ENCODE results near the gene PRR14. TPM values are rescaled to one million over a fixed set of nuclear protein-coding genes. Genes with fewer than 3 reads are reported as not detected.

The PRR14 gene
- total RNA-seq, 2 donors from 2014 or later: 76.6 to 97.5 TPM

- peaks cover 27% of the 10 kb centered on the region for H3K4me1 Mint-ChIP-seq
- H3K36me3 Mint-ChIP-seq (ENCODE audit: low read depth): peaks cover 86% of the 10 kb centered on the region
- peak; percentile 33 for ATAC-seq (replicated peaks)
- peak overlapping the region; percentile 90 for H3K27ac Mint-ChIP-seq
- no peaks in the 10 kb centered on the region for H3K27me3 Mint-ChIP-seq
- H3K9me3 Mint-ChIP-seq: no peaks in the 10 kb centered on the region
- peak overlapping the region; percentile 89 for H3K4me3 Mint-ChIP-seq
These were observed 9.9 kb downstream of the PRR14 start for GRCh38 chr16:30660424-30661261.

DNA sequence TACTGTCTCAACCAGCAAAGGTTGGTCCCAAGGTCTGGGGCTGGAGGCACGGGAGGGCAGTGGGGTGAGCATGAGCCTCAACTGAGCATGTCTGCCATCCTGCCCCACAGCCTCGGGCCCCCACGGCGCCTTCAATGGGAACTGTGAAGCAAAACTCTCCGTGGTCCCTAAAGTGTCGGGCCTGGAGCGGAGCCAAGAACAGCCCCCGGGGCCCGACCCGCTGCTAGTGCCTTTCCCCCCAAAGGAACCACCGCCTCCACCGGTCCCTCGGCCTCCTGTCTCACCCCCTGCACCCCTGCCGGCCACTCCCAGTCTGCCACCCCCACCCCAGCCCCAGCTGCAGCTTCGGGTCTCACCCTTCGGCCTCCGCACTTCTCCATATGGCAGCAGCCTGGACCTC is 11.7 kb downstream of the PRR14 start:
- no peaks in the 10 kb centered on the region for H3K27me3 Mint-ChIP-seq
- H3K9me3 Mint-ChIP-seq: no peaks in the 10 kb centered on the region
- no peak for ATAC-seq (replicated peaks)
- H3K36me3 Mint-ChIP-seq (ENCODE audit: low read depth): peaks cover 86% of the 10 kb centered on the region
- no peak overlapping the region for H3K27ac Mint-ChIP-seq
- H3K4me3 Mint-ChIP-seq: peak overlapping the region; percentile 89
- peaks cover 27% of the 10 kb centered on the region for H3K4me1 Mint-ChIP-seq

DNA sequence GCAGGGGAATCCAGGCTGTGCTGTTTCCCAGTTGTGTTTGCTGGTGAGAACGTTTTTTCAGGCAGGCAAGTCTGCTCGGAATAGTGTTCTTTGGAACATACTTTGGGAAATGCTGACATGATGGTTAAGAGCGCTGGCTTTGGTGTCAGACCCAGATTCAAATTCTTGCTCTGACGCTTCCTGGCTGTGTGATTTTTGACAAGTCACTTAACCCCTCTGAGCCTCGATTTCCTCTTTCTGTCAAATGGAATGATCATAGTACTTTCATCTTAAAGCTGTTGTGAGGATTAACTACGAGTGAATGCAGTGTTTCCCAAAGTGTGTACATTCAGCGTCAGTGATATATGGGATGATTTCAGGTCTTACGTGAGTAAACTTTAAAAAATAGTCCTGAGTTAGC is 12.3 kb downstream of the PRR14 start:
- Mint-ChIP-seq H3K4me3 (peak overlapping the region; percentile 89), H3K4me1 (peaks cover 31% of the 10 kb centered on the region), H3K36me3 (ENCODE audit: low read depth) (peaks cover 88% of the 10 kb centered on the region), H3K27ac (peak overlapping the region; percentile 90), H3K9me3 (no peaks in the 10 kb centered on the region), H3K27me3 (no peaks in the 10 kb centered on the region)
- ATAC-seq (replicated peaks): no peak

DNA sequence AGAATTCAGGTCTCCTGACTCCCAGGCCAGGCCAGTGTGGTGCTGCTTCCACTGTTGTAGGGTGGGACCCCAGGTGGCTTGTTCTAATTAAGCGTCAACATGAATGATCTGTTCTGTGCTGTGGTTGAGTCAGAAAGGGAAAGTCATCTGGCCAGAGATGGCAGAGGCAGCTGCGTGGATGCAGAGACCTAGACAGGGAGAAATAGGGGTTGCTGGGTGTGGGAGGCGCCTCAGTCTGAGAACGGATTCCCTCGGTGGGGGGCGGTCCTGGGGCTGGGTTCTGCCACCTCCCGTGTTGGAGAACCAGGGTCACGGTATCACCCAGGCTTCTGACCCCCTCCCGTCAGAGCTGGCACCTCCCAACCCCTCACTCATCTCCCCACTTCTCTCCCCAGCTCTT is 13.1 kb downstream of the PRR14 start:
- peak overlapping the region; percentile 89 for H3K4me3 Mint-ChIP-seq
- H3K27ac Mint-ChIP-seq: peak overlapping the region; percentile 90
- ATAC-seq (replicated peaks): no peak
- H3K9me3 Mint-ChIP-seq: no peaks in the 10 kb centered on the region
- no peaks in the 10 kb centered on the region for H3K27me3 Mint-ChIP-seq
- peaks cover 32% of the 10 kb centered on the region for H3K4me1 Mint-ChIP-seq
- peaks cover 84% of the 10 kb centered on the region for H3K36me3 Mint-ChIP-seq (ENCODE audit: low read depth)

DNA sequence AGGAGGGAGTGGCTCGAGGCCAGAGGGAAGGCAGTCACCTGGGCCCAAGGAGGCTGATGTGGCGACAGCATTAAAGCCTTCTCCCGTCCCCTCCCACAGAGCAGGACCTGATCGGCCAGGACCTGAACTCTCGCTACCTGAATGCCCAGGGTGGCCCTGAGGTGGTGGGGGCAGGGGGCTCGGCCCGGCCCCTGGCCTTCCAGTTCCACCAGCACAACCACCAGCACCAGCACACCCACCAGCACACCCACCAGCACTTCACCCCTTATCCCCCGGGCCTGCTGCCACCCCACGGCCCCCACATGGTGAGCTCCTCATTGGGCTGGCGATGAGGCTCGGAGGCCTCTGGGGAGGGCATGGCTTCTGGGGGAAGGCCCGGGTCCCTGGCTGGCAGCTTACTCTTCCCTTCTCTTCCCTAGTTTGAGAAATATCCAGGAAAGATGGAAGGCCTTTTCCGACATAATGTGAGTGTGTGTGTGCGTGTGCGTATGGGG is 13.9 kb downstream of the PRR14 start:
- peaks cover 32% of the 10 kb centered on the region for H3K4me1 Mint-ChIP-seq
- no peak overlapping the region for H3K27ac Mint-ChIP-seq
- H3K27me3 Mint-ChIP-seq: no peaks in the 10 kb centered on the region
- no peaks in the 10 kb centered on the region for H3K9me3 Mint-ChIP-seq
- peaks cover 87% of the 10 kb centered on the region for H3K36me3 Mint-ChIP-seq (ENCODE audit: low read depth)
- H3K4me3 Mint-ChIP-seq: no peak overlapping the region
- ATAC-seq (replicated peaks): no peak

DNA sequence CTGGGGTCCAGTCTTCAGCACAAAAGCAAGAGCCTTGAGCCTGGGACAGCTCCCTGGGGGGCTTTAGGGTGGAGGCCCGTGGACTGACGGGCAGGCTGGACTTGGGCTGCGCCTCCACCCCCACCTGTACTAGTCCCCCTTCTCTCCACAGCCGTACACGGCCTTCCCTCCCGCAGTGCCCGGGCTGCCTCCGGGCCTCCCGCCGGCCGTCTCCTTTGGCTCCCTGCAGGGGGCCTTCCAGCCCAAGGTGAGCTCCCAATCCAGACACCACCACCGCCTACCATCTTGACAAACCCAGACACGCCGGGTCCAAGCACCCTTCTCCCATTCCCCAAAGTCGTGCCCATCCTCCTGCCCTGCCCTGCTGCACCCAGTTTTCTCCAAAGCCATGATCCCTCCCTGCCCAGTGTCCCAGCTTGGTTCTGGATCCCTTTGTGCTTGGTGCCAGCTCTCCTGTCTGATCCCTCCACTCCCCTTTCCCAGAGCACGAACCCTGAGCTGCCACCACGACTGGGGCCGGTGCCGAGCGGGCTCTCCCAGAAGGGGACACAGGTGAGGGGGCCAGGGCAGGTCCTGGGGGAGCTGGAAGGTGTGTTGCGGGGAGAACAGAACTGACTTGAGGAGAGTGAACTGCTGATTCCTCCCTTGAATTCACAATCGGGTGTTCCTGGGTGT is 14.5 kb downstream of the PRR14 start:
- H3K4me3 Mint-ChIP-seq: no peak overlapping the region
- H3K9me3 Mint-ChIP-seq: no peaks in the 10 kb centered on the region
- H3K4me1 Mint-ChIP-seq: peaks cover 32% of the 10 kb centered on the region
- H3K27ac Mint-ChIP-seq: no peak overlapping the region
- peaks cover 91% of the 10 kb centered on the region for H3K36me3 Mint-ChIP-seq (ENCODE audit: low read depth)
- H3K27me3 Mint-ChIP-seq: no peaks in the 10 kb centered on the region
- no peak for ATAC-seq (replicated peaks)

- H3K27me3 Mint-ChIP-seq: no peaks in the 10 kb centered on the region
- H3K27ac Mint-ChIP-seq: no peak overlapping the region
- no peak overlapping the region for H3K4me3 Mint-ChIP-seq
- H3K4me1 Mint-ChIP-seq: peaks cover 29% of the 10 kb centered on the region
- peaks cover 91% of the 10 kb centered on the region for H3K36me3 Mint-ChIP-seq (ENCODE audit: low read depth)
- no peaks in the 10 kb centered on the region for H3K9me3 Mint-ChIP-seq
- ATAC-seq (replicated peaks): no peak
These were observed 15.1 kb downstream of the PRR14 start for GRCh38 chr16:30665830-30666190.

- ATAC-seq (replicated peaks): no peak
- Mint-ChIP-seq H3K4me3 (no peak overlapping the region), H3K4me1 (peaks cover 20% of the 10 kb centered on the region), H3K36me3 (ENCODE audit: low read depth) (peaks cover 87% of the 10 kb centered on the region), H3K9me3 (no peaks in the 10 kb centered on the region), H3K27me3 (no peaks in the 10 kb centered on the region), H3K27ac (no peak overlapping the region)
These were observed 15.9 kb downstream of the PRR14 start for GRCh38 chr16:30666681-30667080.

GRCh38 chr16:30667361-30667905 is 16.7 kb downstream of the PRR14 start:
- Mint-ChIP-seq H3K9me3 (no peaks in the 10 kb centered on the region), H3K36me3 (ENCODE audit: low read depth) (peaks cover 80% of the 10 kb centered on the region), H3K27ac (peak overlapping the region; percentile 29), H3K4me3 (no peak overlapping the region), H3K27me3 (no peaks in the 10 kb centered on the region), H3K4me1 (peaks cover 17% of the 10 kb centered on the region)
- ATAC-seq (replicated peaks): no peak

DNA sequence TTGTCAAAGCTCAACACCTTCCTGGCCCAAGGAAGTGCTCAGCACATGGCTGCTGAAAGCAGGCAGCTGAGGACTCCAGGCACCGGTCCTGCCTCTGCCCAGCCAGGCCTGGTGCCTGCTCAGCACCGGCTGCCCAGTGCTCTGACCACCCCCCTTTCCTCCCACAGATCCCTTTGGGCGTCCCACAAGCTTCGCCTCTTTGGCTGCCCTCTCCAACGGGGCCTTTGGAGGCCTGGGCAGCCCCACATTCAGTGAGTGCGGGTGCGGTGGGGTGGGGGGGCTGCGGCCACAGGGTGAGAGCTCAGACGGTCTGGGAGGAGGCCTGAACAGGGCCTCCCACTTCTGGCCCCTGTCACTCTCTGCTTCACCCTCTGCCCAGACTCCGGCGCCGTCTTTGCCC is 17.6 kb downstream of the PRR14 start:
- Mint-ChIP-seq H3K9me3 (no peaks in the 10 kb centered on the region), H3K4me1 (peaks cover 11% of the 10 kb centered on the region), H3K4me3 (no peak overlapping the region), H3K27me3 (no peaks in the 10 kb centered on the region), H3K36me3 (ENCODE audit: low read depth) (peaks cover 70% of the 10 kb centered on the region), H3K27ac (peak overlapping the region; percentile 29)
- ATAC-seq (replicated peaks): no peak

- Mint-ChIP-seq H3K4me1 (peaks cover 6% of the 10 kb centered on the region), H3K27me3 (no peaks in the 10 kb centered on the region), H3K4me3 (no peak overlapping the region), H3K27ac (no peak overlapping the region), H3K36me3 (ENCODE audit: low read depth) (peaks cover 62% of the 10 kb centered on the region), H3K9me3 (no peaks in the 10 kb centered on the region)
- ATAC-seq (replicated peaks): no peak
These were observed 18.5 kb downstream of the PRR14 start for GRCh38 chr16:30669026-30669902.

DNA sequence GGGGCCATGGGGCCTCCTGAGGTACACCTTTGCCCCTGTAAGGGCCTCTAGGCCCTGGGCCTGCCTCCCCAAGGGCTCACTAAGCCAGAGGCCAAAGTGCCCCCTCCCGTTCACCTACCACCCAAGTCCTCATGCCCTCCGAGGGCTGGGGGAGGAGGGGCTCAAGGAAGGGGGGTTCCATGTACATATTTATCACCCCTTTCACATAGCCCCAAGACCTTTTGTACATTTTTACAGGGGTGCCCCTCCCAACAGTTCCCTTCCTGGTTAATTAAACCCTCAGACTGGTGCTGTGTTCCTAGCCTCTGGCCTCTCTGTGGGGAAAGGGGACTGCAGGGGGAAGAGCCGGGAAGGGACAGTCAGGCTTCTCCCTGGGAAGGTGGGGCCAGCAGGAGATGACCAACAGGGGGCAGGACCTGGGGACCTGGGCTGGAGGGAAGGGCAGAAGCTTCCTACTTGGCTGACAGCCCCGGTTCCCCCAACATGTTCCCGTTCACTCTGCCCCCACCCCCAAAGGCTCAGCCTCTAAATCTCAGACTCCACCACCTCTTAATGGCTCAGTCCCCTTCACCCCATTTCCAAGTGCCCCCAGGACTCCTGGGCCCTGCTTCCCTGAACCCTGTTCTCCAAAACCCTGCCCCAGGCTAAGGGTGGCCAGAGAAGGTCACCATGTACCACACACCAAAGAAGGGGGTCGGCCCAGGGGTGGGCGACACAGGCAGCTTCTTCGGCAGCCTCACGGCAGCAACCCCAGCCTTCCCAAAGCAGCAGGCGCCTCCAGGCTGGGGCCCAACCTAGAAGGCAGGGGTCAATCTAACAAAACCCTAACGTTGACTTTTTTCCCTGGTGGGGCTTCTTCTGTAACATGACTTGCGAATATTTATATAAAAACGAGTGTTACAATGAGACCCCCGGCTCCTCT is 19.4 kb downstream of the PRR14 start:
- no peak for ATAC-seq (replicated peaks)
- peaks cover 6% of the 10 kb centered on the region for H3K4me1 Mint-ChIP-seq
- H3K27ac Mint-ChIP-seq: no peak overlapping the region
- peaks cover 55% of the 10 kb centered on the region for H3K36me3 Mint-ChIP-seq (ENCODE audit: low read depth)
- H3K4me3 Mint-ChIP-seq: no peak overlapping the region
- no peaks in the 10 kb centered on the region for H3K27me3 Mint-ChIP-seq
- no peaks in the 10 kb centered on the region for H3K9me3 Mint-ChIP-seq

- Mint-ChIP-seq H3K36me3 (ENCODE audit: low read depth) (peaks cover 12% of the 10 kb centered on the region), H3K27me3 (no peaks in the 10 kb centered on the region), H3K9me3 (no peaks in the 10 kb centered on the region), H3K4me3 (no peak overlapping the region), H3K27ac (no peak overlapping the region), H3K4me1 (no peaks in the 10 kb centered on the region)
- ATAC-seq (replicated peaks): no peak
These were observed 24.4 kb downstream of the PRR14 start for GRCh38 chr16:30675143-30675542.

All from activated T-helper 17 cell treated with anti-CD3 and anti-CD28 coated beads, Interleukin-2, amount 50 U/mL, for 72 hours (primary cell).